ENCODE measurements around the gene DCHS1. TPM values are rescaled to one million over a fixed set of nuclear protein-coding genes. Genes with fewer than 3 reads are reported as not detected.

The DCHS1 gene
- polyA plus RNA-seq, 2 of the 4 experiments (the other 2 are of a cell fraction) = 0.06 TPM

GRCh38 chr11:6596239-6596877 lies 59.3 kb downstream of the DCHS1 start:
- FAIRE-seq (no peak), DNase-seq (ENCODE audit: low read depth in 1 of 2, low spot score in 1 of 2) (no peak), ATAC-seq (no peak)
- H3K9me3 ChIP-seq = no peaks in the 10 kb centered on the region
- WGBS (ENCODE audit: missing lambda C conversion rate) = 90% methylated on average over 5 of the region's 5 CpGs
- CTCF ChIA-PET = interaction anchor here (0.6 to 1.4 kb wide), 4 partner anchors 71 to 217 kb away, joined by 3 to 4 read pairs (median 4); partner anchors contain the start of gene MRPL17
- no peak overlapping the region for H3K27ac ChIP-seq
- no peak overlapping the region for H3K4me2 ChIP-seq
- POLR2A ChIA-PET = no interaction called here
- H3K4me3 ChIP-seq = no peak overlapping the region
- TF ChIP-seq ESRRA (IDR thresholded peaks at IDR 0.05; ENCODE audit: borderline replicate concordance, low read length) (no peak), TFCP2L1 (CRISPR knock-in tag; IDR thresholded peaks at IDR 0.05) (no peak), EHF (CRISPR knock-in tag; IDR thresholded peaks at IDR 0.05) (no peak), HES2 (IDR thresholded peaks at IDR 0.05) (no peak), E2F6 (IDR thresholded peaks at IDR 0.05; ENCODE audit: borderline replicate concordance, low read depth) (no peak), HMGXB4 (CRISPR knock-in tag; IDR thresholded peaks at IDR 0.05; ENCODE audit: borderline replicate concordance) (no peak), JUNB (IDR thresholded peaks at IDR 0.05) (no peak), POLR2AphosphoS2 (conservative IDR thresholded peaks at IDR 0.05; ENCODE audit: low read length) (no peak), RFX5 (IDR thresholded peaks at IDR 0.05) (no peak), RCOR1 (IDR thresholded peaks at IDR 0.05; ENCODE audit: low read depth, low read length) (no peak), ZSCAN20 (CRISPR knock-in tag; IDR thresholded peaks at IDR 0.05) (no peak), ATOH8 (CRISPR knock-in tag; IDR thresholded peaks at IDR 0.05; ENCODE audit: low read depth) (no peak), FOSL2 (IDR thresholded peaks at IDR 0.05) (no peak), FOSL2 (CRISPR knock-in tag; IDR thresholded peaks at IDR 0.05) (no peak), JUN (IDR thresholded peaks at IDR 0.05) (no peak)
- H3K4me1 ChIP-seq = no peaks in the 10 kb centered on the region

- Histone ChIP-seq H3K9me3 (no peaks in the 10 kb centered on the region), H3K27ac (no peak overlapping the region), H3K4me2 (no peak overlapping the region), H3K4me1 (no peaks in the 10 kb centered on the region), H3K4me3 (no peak overlapping the region)
- TF ChIP-seq POLR2AphosphoS2 (conservative IDR thresholded peaks at IDR 0.05; ENCODE audit: low read length) (no peak), RFX5 (IDR thresholded peaks at IDR 0.05) (no peak), JUNB (IDR thresholded peaks at IDR 0.05) (no peak), REST (IDR thresholded peaks at IDR 0.05) (no peak), MAX (IDR thresholded peaks at IDR 0.05) (no peak), KDM1A (IDR thresholded peaks at IDR 0.05; ENCODE audit: low read depth) (no peak), TP53 (CRISPR knock-in tag; IDR thresholded peaks at IDR 0.05) (no peak), HEYL (CRISPR knock-in tag; IDR thresholded peaks at IDR 0.05) (no peak), CBX8 (IDR thresholded peaks at IDR 0.05) (no peak)
- CTCF ChIA-PET = interaction anchor here (0.9 to 1.4 kb wide), 5 partner anchors 11 to 64 kb away, joined by 3 to 4 read pairs (median 3); no protein-coding TSS in a partner anchor
- peak; percentile 59; a peak in 4 of 6 replicates for ATAC-seq
- POLR2A ChIA-PET = no interaction called here
- WGBS (ENCODE audit: missing lambda C conversion rate) = 93% methylated on average over 3 of the region's 3 CpGs
- no peak for FAIRE-seq
- DNase-seq (ENCODE audit: low read depth in 1 of 2, low spot score in 1 of 2) = no peak
Measured at GRCh38 chr11:6594142-6594768, 61.4 kb downstream of the DCHS1 start.

All from A549 (cell line).